Stimulated activated CD4-positive, alpha-beta T cell treated with anti-CD3 and anti-CD28 coated beads, Interleukin-2, amount 100 ng/mL, for 4 hours (primary cell): ENCODE results near the gene TRIM33.
"Not testable (repeated sequence)": the region's sequence is repeated elsewhere in the genome, so short reads cannot be mapped to it uniquely, and the experiment has no call there.

Source experiments
- DNase-seq: peaks from one replicate; pipeline ENCODE4 v3.0.0-alpha.2; 2020; ENCODE audit warnings: low read depth

The TRIM33 gene

DNA sequence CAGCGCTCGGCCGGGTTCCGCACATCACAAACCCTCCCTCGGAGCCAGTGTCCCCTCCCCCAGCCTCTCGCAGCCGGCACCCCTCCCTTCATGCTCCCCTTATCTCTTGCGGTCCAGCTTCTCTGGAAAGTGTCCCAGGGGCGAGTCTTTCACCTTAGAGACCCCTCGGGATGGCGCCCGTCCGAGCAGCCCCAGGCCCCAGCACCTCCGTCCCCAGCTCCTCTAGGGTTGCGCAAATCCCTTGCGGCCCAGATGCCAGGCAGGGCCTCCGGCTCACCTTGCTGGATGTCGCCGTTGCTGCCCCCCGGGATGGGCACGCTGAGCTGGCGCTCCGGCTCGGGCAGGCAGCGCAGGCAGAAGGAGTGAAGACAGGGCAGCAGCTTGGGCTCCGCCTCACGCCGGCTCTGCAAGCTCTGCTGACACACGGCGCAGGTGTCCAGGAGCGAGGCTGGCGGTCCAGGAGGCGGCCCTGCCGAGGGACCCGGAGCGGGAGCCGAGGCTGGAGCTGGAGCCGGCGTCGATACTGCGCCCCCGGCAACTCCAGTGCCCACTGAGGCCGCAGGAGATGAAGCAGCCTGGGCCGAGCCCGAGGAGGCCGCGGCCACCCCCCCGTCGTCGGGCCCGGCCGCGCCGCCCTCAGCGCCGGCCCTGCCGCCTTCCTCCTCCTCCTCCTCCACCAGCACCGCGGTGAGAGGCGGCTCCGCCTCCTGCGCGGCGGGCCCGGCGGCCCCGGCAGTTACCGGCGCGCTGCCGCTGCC is 550 bp downstream of the TRIM33 start:
- no peak for DNase-seq

GRCh38 chr1:114509596-114510273 is 1.3 kb downstream of the TRIM33 start:
- DNase-seq = no peak

DNA sequence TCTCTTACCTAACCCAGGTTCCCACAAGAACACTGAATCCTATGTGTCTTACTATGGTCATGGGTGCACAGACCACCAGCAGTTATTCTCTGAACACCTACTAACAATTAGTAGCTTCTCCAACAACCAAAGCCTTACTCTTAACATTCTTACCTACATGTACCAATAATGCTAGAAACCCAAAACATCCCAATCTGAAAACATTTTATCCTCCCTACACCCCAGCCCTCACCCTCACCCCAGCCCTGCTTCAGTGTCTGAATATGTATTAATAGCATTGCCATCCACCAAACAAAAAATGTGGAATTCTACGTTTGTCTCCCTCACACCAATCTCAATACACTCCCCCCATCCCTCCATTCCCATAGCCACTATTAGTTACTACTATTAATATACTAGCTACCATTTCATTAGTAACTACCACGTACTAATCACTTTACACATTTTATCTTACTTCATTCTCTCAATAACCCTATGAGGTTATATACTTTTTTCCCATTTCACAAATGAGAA is 2.6 kb downstream of the TRIM33 start:
- no peak for DNase-seq

- no peak for DNase-seq
Measured at GRCh38 chr1:114507513-114507912, 3.5 kb downstream of the TRIM33 start.

DNA sequence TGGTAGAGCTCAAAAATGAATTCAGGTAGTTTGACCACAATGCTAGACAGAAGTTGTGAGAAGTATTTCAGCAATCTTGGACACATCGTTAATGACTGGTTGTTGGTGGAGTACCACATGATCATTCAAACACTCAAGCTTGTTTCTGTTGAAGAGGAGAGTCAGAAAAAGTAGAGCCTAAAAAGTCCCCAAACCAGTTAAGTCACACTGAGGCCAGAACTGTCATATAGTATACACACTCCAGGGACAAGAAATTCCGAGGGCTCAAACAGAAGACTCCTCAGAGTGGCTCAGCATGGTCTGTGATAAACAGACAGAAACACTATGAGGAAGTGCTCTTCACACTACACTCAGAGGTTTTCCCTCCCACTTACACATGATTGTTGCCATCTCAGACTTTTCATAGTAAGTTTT is 5.8 kb downstream of the TRIM33 start:
- no peak for DNase-seq

DNA sequence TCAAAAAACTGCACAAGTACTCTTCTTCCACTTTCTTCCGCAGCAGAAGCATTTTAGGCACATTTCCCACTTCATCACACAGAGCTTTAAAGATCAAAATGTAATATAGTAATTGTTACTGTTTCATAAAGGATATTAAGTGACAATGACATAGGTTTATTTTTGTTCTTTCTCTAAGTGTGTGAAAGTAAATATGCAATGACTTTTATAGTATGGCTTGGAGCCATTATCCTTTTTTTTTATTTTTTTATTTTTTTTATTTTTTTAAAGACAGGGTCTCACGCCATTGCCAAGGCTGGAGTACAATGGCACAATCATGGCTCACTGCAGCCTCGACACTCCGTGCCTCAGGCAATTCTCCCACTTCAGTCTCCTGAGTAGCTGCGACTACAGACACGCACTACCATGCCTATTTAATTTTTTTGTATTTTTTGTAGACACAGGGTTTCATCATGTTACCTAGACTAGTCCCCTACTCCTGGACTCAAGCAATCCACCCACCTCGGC is 7.0 kb downstream of the TRIM33 start:
- no peak for DNase-seq

GRCh38 chr1:114502080-114502479 is 8.9 kb downstream of the TRIM33 start:
- DNase-seq = no peak

- no peak for DNase-seq
Measured at GRCh38 chr1:114499478-114499877, 11.5 kb downstream of the TRIM33 start.

- no peak for DNase-seq
Measured at GRCh38 chr1:114496089-114496488, 14.9 kb downstream of the TRIM33 start.

DNA sequence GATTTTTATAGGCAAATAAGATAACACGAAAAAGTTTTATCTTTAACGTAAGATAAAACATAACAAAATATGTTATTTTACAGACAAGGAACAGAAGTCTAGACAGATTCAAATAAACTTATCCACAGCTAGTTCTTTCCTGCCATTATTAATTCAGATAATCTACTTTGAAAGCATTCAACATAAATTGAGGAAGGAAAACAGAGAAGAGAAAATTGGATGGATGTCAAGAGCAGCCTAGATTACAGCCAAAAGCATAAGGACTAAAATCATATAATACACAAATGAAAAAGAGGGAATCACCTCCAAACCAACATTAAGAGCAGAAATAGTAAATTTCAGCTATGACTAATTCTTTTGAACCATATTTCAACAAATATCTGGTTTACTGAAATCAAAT is 15.5 kb downstream of the TRIM33 start:
- DNase-seq = no peak

DNA sequence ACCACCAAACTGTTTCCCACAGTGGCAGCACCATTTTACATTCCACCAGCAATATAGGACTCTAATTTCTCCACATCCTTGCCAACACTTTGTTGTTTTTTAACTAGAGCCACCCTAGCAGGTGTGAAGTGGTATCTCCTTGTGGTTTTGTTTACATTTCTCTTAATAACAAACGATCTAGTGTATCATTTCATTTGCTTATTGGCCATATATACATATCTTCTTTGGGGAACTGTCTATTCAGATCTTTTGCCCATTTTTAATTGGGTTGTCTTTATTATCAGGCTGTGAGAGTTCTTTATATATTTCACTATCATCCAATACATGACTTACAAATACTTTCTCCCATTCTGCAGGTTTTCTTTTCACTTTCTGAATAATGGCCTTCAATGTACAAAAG is 18.0 kb downstream of the TRIM33 start:
- DNase-seq = no peak

DNA sequence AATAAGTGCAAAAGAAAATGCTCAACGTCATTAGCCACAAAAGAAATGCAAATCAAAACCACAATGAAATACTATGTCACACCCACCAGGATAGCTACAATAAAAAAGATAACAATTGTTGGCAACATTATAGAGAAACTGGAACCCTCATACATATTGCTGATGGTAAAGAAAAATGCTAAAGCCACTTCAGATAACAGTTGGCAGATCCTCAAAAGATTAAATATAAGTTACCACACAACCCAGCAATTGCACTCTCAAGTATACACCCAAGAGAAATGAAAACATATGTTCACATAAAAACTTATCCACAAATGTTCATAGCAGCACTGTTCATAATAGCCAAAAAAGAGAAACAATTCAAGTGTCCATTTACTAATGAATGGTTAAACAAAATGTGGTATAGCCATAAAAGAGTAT is 20.7 kb downstream of the TRIM33 start:
- no peak for DNase-seq

GRCh38 chr1:114488739-114489138 is 22.3 kb downstream of the TRIM33 start:
- no peak for DNase-seq

- no peak for DNase-seq
Measured at GRCh38 chr1:114485286-114485685, 25.7 kb downstream of the TRIM33 start.

- no peak for DNase-seq
Measured at GRCh38 chr1:114482585-114482984, 28.4 kb downstream of the TRIM33 start.

GRCh38 chr1:114479636-114480035 is 31.4 kb downstream of the TRIM33 start:
- DNase-seq = not testable (repeated sequence)

GRCh38 chr1:114479134-114479533 is 31.9 kb downstream of the TRIM33 start:
- DNase-seq = no peak

- no peak for DNase-seq
Measured at GRCh38 chr1:114473796-114474195, 37.2 kb downstream of the TRIM33 start.

DNA sequence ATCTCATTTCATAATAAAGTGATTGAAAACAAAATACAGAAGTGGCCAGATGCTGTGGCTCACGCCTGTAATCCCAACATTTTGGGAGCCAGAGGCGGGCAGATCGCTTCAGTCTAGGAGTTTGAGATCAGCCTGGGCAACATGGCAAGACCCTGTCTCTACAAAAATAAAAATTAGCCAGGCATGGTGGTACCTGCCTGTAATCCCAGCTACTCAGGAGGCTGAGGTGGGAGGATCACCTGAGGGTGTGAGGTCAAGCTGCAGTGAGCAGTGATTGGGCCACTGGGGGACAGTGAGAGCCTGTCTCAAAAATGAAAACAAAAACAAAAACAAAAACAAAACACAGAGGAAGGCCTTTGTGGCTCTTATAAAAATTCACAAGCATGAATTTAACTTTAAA is 38.6 kb downstream of the TRIM33 start:
- DNase-seq = no peak

DNA sequence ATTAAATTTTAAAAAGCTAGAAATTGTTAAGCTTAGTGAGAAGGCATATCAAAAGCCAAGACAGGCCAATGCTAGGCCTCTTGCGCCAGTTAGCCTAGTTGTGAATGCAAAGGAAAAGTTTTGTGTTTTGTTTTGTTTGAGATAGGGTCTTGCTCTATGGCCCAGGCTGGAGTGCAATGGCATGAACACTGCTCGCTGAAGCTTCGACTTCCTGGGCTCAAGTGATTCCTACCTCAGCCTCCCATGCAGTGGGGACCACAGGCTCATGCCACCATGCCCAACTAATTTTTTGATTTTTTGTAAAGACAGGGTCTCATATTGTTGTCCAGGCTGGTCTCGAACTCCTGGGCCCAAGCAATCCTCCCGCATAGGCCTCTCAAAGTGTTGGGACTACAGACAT is 40.3 kb downstream of the TRIM33 start:
- DNase-seq = no peak

GRCh38 chr1:114468710-114469468 is 42.1 kb downstream of the TRIM33 start:
- no peak for DNase-seq

DNA sequence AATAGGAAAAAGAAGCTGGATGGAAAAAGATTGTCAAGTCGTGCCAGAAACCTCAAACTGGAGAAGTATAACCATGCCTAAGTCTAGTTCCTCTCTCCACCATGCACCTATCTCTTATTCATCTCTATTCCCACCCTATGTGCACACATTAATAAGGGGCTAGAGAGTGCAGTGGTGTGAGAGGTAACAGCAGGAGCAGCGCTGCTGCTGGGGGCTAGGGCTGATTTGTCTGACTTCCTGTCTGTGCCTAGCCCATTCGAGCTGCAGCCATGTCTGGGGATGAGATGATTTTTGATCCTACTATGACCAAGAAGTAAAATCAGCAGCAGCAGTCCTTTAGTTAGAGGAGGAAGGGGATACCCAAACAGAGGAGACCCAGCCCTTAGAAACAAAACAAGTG is 43.0 kb downstream of the TRIM33 start:
- DNase-seq = no peak

- no peak for DNase-seq
Measured at GRCh38 chr1:114467491-114467890, 43.5 kb downstream of the TRIM33 start.
